Suppressor macrophage treated with lipopolysaccharide for 4 hours (primary cell): ENCODE data around the gene MYH3.

ENCODE experiments used
- DNase-seq: peaks from one replicate; pipeline ENCODE4 v3.0.0-alpha.2; 2020

The MYH3 gene

GRCh38 chr17:10613775-10614513 lies 43.2 kb downstream of the MYH3 start:
- DNase-seq = peak; percentile 19

DNA sequence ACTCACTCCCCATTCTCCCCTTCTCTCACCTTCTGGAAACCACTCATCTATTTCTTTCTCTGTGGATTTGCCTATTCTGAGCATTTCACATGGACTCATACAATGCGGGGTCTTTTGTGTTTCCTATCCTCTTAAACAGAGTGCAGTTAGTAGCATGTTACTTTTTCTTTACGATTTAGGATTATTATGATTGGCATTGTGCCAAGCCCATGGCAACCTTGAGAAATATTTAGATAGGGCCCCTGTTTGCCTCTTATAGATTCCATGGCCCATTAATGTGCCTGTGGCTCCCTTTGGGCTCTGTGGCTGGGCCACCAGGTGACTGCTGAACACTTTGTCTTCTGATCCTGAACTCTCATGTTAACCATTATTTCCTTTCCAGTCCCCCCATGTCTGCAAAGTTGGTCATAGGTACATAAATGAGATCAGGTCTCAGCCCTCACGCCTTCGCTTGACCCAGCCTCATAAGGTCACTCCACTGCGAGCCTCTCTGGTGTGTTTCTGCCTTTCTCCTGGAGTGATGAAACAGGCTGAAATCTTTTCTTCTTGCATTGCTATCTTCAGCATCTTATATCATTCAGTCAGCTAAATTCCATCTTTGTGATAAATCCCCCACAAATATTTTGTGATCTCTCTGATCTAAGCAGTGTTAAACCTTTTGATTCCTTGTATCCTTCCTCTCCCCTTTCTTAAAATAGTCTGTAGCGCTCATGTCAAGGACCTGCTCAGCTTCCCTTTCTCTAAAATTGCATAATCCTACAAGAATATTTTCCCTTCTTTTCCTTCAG lies 44.0 kb downstream of the MYH3 start:
- no peak for DNase-seq

- DNase-seq = no peak
Measured at GRCh38 chr17:10610884-10611283, 46.2 kb downstream of the MYH3 start.

- no peak for DNase-seq
Measured at GRCh38 chr17:10608244-10608643, 48.9 kb downstream of the MYH3 start.

DNA sequence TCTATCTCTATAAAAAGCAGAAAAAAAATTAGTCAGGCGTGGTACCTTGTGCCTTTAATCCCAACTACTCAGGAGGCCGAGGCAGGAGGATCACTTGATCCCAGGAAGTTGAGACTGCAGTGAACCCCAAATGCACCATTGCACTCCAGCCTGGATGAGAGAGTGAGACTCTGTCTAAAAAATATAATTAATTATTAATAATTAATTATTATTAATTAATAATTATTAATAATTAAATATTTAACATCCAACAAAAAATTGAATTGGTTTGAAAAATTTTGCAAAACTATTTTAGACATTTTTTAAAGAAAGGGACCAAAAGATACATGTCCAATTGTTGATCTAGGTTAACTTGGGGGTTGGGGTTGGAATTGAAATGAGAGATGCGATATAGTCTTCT lies 51.0 kb downstream of the MYH3 start:
- no peak for DNase-seq

DNA sequence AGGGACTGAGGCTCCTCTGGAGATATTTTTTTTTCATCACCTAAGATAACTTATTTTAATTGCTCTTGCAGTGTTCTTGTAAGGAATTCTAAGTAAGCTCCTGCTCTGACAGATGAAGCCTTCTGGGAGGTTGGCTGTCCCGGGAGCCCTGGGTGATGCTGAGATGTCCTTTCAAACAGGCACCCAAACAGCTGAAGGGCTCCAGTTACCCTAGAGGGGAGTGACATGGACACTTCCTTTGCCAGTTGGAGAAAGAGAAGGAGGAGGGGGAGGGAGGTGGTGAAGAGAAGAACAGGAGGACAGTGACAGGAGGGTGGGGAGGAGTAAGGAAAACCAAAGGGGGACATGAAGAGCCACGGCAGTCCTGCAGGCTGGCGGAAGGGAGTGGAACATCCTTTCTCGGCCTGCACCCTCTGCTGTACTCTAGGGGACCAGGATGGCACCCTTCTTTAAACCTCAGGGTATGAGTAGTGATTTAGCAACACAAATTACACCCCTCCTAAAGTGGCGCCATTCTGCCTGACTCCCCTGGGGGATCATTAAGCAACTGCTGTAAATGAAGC lies 51.8 kb downstream of the MYH3 start:
- DNase-seq = no peak

- DNase-seq = no peak
Measured at GRCh38 chr17:10604521-10604920, 52.6 kb downstream of the MYH3 start.

DNA sequence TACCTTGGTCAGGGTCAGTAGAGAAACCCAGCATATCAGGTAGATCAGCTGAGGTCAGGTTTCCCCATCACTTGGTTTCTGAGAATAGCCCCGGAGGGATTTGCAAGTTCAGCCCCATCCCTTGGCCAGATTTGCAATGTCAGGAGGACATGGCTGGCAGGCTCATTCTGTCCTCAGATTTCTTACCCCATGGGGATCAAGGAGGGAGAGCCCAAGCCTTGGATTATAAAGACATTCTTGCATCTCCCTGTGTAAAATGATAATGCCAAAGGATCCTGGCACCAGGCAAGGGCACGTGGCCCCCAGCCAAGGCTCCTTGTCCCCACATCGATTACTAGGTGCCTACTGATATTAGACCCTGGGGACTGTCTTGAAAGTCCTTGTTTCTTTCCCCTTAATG lies 53.2 kb downstream of the MYH3 start:
- DNase-seq = no peak

DNA sequence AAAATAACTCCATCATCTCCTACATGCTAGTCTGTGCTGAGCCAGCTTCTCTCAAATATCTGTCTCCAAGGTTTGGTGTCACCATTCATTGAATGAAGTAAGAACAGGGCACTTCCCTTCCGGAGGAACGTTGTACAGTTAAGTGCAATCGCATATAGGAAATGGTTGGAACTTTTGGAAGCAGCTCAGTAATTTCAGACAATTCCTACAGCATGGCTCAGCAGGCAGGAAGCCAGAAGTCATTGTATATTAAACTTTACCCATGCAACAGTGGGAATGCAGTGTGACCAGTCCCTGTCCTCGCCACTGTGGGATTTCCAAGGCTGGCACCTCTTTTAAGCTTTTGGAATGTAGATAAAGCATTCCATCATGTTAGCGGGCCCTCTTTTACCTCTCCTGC lies 56.5 kb downstream of the MYH3 start:
- DNase-seq = no peak

- no peak for DNase-seq
Measured at GRCh38 chr17:10598621-10599020, 58.5 kb downstream of the MYH3 start.

- DNase-seq = no peak
Measured at GRCh38 chr17:10589553-10590145, 67.5 kb downstream of the MYH3 start.

DNA sequence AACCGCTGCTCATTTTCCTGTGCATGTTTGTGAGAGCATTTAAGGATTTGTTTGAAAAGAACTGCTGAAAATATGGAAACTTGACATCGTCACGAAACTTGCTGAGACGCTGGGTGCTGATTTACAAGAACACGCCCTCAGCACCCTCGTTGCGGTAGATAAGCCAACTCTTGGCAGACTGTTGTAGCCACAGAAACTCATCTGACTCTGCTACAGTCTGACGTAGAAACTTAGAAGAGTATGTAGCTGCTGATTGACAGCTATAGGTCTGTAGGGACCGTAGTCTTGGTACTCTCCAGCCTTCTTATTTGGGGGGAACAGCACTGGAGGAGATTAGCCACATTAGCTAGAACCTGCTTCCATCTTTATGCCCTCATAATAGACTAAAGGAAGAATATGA lies 71.6 kb downstream of the MYH3 start:
- DNase-seq = no peak

GRCh38 chr17:10583834-10584233 lies 73.3 kb downstream of the MYH3 start:
- DNase-seq = no peak

- no peak for DNase-seq
Measured at GRCh38 chr17:10579270-10579669, 77.8 kb downstream of the MYH3 start.
